ENCODE measurements around the gene TGFB2. TPM values are rescaled to one million over a fixed set of nuclear protein-coding genes. Genes with fewer than 3 reads are reported as not detected.

The TGFB2 gene
- polyA plus RNA-seq, 6 donors from 2014 or later = 0.23 to 1.1 (median 0.43) TPM; not detected in 1

DNA sequence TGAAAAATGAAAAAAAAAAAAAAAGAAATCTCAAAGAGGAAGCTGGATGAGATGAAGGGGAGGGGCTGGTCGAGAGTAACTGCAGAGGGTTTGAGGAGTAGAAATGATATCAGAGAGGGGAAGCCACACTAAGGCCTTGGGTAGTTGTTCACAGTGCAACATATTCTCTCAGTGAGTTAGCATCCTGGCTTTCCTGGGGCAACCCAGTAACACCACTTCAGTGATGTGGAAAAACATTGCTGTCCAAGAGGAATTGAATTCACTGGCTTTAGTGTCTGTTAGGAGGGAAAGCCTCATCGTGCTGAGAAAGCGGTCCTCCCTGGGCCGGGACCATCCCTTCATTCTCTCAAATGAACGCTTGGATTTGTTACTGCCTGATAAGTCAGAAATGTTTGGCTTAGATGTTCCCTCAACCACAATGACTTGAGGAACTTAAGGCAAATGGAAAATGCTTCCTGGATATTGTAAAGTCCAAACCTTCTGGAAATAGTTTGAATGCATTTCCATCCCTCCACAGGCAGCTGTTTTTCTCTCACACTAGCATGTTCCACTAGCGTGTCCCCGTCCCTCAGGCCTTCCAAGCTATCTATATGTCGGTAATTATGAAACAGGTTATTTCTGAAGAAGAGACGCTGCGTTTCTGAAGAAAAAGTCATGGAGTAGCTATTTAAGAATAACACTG, 12.2 kb downstream of the TGFB2 start:
- no peaks in the 10 kb centered on the region for H3K27me3 Mint-ChIP-seq
- H3K9me3 Mint-ChIP-seq = no peaks in the 10 kb centered on the region
- DNase-seq (no peak), ATAC-seq (ENCODE audit: low read depth in 2 of 2) (no peak)
- H3K4me3 Mint-ChIP-seq = peak overlapping the region in 1 of 8 donors; percentile 77
- H3K4me1 Mint-ChIP-seq = peaks cover 3 to 18% (median 10%) of the 10 kb centered on the region in 3 donors
- H3K36me3 Mint-ChIP-seq = no peaks in the 10 kb centered on the region
- no peak overlapping the region for H3K27ac Mint-ChIP-seq

GRCh38 chr1:218357893-218358232, 12.7 kb downstream of the TGFB2 start:
- DNase-seq = no peak
- no peak overlapping the region for H3K4me3 Mint-ChIP-seq
- ATAC-seq (ENCODE audit: low read depth in 2 of 2) = no peak
- peaks cover 3 to 14% (median 10%) of the 10 kb centered on the region in 3 donors for H3K4me1 Mint-ChIP-seq
- no peaks in the 10 kb centered on the region for H3K9me3 Mint-ChIP-seq
- no peaks in the 10 kb centered on the region for H3K36me3 Mint-ChIP-seq
- H3K27ac Mint-ChIP-seq = no peak overlapping the region
- no peaks in the 10 kb centered on the region for H3K27me3 Mint-ChIP-seq

DNA sequence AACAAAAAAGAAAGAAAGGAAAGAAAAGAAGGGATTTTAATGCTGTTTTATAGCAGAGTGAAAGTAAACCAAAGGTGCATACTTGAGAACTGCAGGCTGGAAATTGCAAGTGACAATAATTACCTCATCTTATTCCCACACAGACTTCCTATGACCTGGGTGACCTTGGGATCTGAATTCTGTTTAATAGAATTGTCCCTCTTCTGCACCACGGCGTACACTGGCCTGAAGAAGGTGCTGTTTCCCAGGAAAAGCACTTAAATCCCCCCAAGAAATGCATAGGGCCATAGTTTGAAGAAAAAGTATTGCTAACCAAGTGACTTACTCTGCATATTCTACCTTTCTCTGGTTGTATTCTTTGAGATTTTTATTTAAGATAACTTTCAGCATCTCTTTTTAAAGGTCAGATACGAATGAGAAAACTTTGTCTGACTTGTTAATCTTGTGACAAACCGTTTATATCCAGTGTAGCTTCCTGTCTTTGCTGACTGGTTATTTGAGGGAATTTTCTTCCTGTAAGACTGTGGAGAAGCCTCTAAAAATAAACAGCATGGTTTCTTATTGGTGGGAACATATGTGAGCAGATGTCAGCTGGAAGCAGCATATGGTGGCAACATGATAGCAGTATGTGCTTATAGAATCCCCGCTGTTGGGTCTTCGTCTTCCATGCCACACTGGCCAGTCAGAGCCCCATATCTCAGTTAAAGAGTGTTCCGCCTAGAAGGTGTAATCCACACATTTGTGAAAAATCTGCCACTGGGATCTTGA, 16.3 kb downstream of the TGFB2 start:
- DNase-seq = no peak
- Mint-ChIP-seq H3K4me1 (peaks cover 3 to 12% (median 9%) of the 10 kb centered on the region in 3 donors), H3K36me3 (no peaks in the 10 kb centered on the region), H3K27me3 (no peaks in the 10 kb centered on the region), H3K27ac (no peak overlapping the region), H3K4me3 (no peak overlapping the region), H3K9me3 (no peaks in the 10 kb centered on the region)
- no peak for ATAC-seq (ENCODE audit: low read depth in 2 of 2)

GRCh38 chr1:218362418-218363076, 17.4 kb downstream of the TGFB2 start:
- no peak for ATAC-seq (ENCODE audit: low read depth in 2 of 2)
- H3K4me3 Mint-ChIP-seq = no peak overlapping the region
- H3K36me3 Mint-ChIP-seq = no peaks in the 10 kb centered on the region
- H3K27ac Mint-ChIP-seq = no peak overlapping the region
- H3K27me3 Mint-ChIP-seq = no peaks in the 10 kb centered on the region
- DNase-seq = no peak
- H3K9me3 Mint-ChIP-seq = no peaks in the 10 kb centered on the region
- peaks cover 0 to 4% (median 0%) of the 10 kb centered on the region in 3 donors for H3K4me1 Mint-ChIP-seq

DNA sequence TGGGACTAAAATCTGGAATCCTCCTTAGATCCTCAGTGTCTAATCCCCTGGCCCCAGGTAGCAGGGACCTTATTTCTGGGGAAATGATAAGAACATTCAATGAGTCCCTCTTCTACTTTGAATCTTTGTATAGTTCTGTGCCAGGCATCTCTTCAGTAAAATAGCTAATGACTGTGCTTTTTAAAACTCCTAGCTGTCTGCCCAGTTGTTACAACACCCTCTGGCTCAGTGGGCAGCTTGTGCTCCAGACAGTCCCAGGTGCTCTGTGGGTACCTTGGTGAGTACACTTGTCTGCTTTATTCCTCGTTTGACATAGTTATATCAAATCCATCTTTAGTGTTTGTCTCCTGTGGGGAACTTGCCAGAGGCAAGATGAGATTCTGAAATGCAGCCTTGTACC, 18.0 kb downstream of the TGFB2 start:
- DNase-seq (no peak), ATAC-seq (ENCODE audit: low read depth in 2 of 2) (no peak)
- Mint-ChIP-seq H3K36me3 (no peaks in the 10 kb centered on the region), H3K27me3 (no peaks in the 10 kb centered on the region), H3K27ac (no peak overlapping the region), H3K4me3 (no peak overlapping the region), H3K4me1 (peaks cover 0 to 4% (median 0%) of the 10 kb centered on the region in 3 donors), H3K9me3 (no peaks in the 10 kb centered on the region)

GRCh38 chr1:218364028-218364710, 19.0 kb downstream of the TGFB2 start:
- peaks cover 0 to 4% of the 10 kb centered on the region in 2 donors for H3K36me3 Mint-ChIP-seq
- peaks cover 0 to 4% (median 0%) of the 10 kb centered on the region in 3 donors for H3K4me1 Mint-ChIP-seq
- ATAC-seq (ENCODE audit: low read depth in 2 of 2) (no peak), DNase-seq (no peak)
- H3K27ac Mint-ChIP-seq = no peak overlapping the region
- H3K27me3 Mint-ChIP-seq = no peaks in the 10 kb centered on the region
- H3K9me3 Mint-ChIP-seq = no peaks in the 10 kb centered on the region
- H3K4me3 Mint-ChIP-seq = no peak overlapping the region

DNA sequence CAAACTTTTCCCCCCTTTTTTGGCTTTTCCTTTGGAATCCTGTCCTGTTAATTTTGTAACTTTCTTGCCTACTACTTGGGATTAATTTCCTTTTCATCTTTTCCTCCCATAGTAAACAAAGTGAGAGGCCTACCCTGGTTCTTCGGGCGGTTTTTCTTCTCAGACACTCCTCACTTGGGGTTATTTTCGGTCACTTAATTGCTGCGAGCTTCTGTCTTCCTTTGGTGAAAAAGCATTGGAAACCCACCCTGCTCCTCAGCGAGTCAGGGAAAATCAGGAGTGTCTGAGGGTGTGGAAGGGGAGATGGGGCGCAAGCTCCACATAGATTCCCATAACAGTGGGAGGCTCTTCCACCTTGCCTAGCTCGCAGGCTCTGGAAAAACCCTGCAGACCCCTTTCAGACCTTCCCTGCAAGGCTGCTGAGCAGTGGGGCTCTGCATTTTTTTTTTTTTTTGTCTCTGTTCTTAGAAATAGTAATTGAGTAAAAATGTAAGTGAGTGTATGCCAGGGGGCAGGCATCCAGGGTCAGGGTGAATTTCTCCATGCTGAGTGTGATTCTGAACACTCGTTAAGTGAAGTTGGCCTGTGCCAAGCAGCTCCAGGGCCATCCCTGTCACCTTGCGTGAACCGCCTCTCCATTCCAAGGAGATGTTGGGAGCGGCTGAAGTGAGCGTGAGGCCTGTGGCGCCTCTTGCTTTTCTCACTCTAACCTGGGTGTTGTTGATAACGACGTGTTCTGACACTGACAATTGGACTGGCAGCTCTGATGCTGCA, 20.3 kb downstream of the TGFB2 start:
- H3K27ac Mint-ChIP-seq = no peak overlapping the region
- no peak for DNase-seq
- ATAC-seq (ENCODE audit: low read depth in 2 of 2) = no peak
- H3K4me1 Mint-ChIP-seq = peaks cover 0 to 4% (median 0%) of the 10 kb centered on the region in 3 donors
- no peak overlapping the region for H3K4me3 Mint-ChIP-seq
- H3K9me3 Mint-ChIP-seq = no peaks in the 10 kb centered on the region
- peaks cover 0 to 4% of the 10 kb centered on the region in 2 donors for H3K36me3 Mint-ChIP-seq
- H3K27me3 Mint-ChIP-seq = no peaks in the 10 kb centered on the region

- Mint-ChIP-seq H3K36me3 (peaks cover 0 to 4% of the 10 kb centered on the region in 2 donors), H3K4me3 (no peak overlapping the region), H3K27ac (no peak overlapping the region), H3K27me3 (no peaks in the 10 kb centered on the region), H3K9me3 (no peaks in the 10 kb centered on the region), H3K4me1 (peaks cover 0 to 4% (median 0%) of the 10 kb centered on the region in 3 donors)
- DNase-seq (no peak), ATAC-seq (ENCODE audit: low read depth in 2 of 2) (no peak)
Observed at GRCh38 chr1:218366322-218367052, 21.4 kb downstream of the TGFB2 start.

DNA sequence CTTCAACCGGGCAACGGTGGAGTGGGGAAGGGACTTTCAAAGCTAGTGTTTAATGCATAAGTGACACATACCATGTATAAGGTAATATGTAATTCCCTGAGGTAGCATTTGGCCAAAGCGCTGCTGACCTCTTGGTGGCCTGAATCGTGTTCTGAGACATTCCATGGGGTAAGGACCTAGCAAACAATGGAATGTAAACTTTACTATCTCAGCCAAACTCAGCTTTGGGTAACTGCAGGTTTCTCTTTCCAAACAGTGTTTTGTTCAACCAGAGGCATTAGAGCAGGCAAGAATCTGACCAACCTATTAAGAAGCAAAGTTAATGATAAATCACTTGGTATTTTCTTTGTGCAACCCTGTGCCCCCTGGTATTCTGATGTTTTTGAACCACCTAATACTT, 22.0 kb downstream of the TGFB2 start:
- Mint-ChIP-seq H3K36me3 (peaks cover 0 to 4% of the 10 kb centered on the region in 2 donors), H3K4me3 (no peak overlapping the region), H3K9me3 (no peaks in the 10 kb centered on the region), H3K4me1 (peaks cover 0 to 4% (median 0%) of the 10 kb centered on the region in 3 donors), H3K27me3 (no peaks in the 10 kb centered on the region), H3K27ac (no peak overlapping the region)
- ATAC-seq (ENCODE audit: low read depth in 2 of 2) (no peak), DNase-seq (no peak)

DNA sequence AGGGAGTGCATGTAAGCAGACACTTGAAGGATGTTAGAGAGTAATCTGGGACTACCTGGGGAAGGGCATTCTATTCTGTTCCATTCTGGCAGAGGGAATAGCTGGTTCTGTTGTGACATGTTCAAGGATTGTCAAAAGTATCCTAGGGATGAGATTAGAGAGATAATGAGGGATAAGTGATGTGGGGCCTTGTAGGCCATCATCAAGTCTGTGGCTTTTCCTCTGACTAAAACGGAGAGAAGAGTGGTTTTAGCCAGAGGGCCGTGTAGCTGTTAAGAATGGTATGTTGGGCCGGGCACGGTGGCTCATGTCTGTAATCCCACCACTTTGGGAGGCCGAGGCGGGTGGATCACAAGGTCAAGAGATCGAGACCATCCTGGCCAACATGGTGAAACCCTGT, 23.6 kb downstream of the TGFB2 start:
- Mint-ChIP-seq H3K4me3 (no peak overlapping the region), H3K36me3 (peaks cover 0 to 4% of the 10 kb centered on the region in 2 donors)
- ATAC-seq (ENCODE audit: low read depth in 2 of 2) = no peak

GRCh38 chr1:218369688-218370511, 24.8 kb downstream of the TGFB2 start:
- no peaks in the 10 kb centered on the region for H3K9me3 Mint-ChIP-seq
- no peaks in the 10 kb centered on the region for H3K27me3 Mint-ChIP-seq
- H3K4me3 Mint-ChIP-seq = no peak overlapping the region
- H3K4me1 Mint-ChIP-seq = peaks cover 0 to 4% (median 0%) of the 10 kb centered on the region in 3 donors
- ATAC-seq (ENCODE audit: low read depth in 2 of 2) (no peak), DNase-seq (no peak)
- H3K27ac Mint-ChIP-seq = no peak overlapping the region
- H3K36me3 Mint-ChIP-seq = peaks cover 0 to 4% of the 10 kb centered on the region in 2 donors

More for the DNA sequence above, 23.6 kb downstream of the TGFB2 start:
- Mint-ChIP-seq H3K27me3 (no peaks in the 10 kb centered on the region), H3K27ac (no peak overlapping the region), H3K4me1 (peaks cover 0 to 4% (median 0%) of the 10 kb centered on the region in 3 donors), H3K9me3 (no peaks in the 10 kb centered on the region)
- DNase-seq = no peak
